Right atrium auricular region (tissue), 2 donors: Measurements from ENCODE around the gene PAGE4. TPM values are rescaled to one million over a fixed set of nuclear protein-coding genes. Genes with fewer than 3 reads are reported as not detected.

Experiments used
- DNase-seq: peaks from one replicate; pipeline ENCODE4 v3.0.0-alpha.2; 2019; ENCODE audit warnings: low spot score
- H3K27ac ChIP-seq, 2 donors: fragments of 200-600 bp; sonication (generic); 1 replicate in 1 of 2; 2 replicates in 1 of 2; pipeline ENCODE4 v1.5.1; 2016 to 2019
- H3K27me3 ChIP-seq, 2 donors: fragments of 200-600 bp; sonication (generic); one replicate each; pipeline versions ENCODE4 v1.5.1 to v1.6.0; 2017 to 2019
- H3K36me3 ChIP-seq: fragments of 200-600 bp; sonication (generic); one replicate; pipeline ENCODE4 v1.5.1; 2016
- H3K4me1 ChIP-seq, 2 donors: fragments of 200-600 bp; sonication (generic); one replicate each; pipeline versions ENCODE4 v1.5.1 to v1.6.0; 2017 to 2019
- H3K4me3 ChIP-seq, 2 donors: fragments of 200-600 bp; sonication (generic); 1 replicate in 1 of 2; 2 replicates in 1 of 2; pipeline ENCODE4 v1.5.1; 2017 to 2019; ENCODE audit warnings: mild to moderate bottlenecking in 1 of 2, moderate library complexity in 1 of 2
- H3K9me3 ChIP-seq, 2 donors: fragments of 200-600 bp; sonication (generic); one replicate each; pipeline ENCODE4 v1.5.1; 2019
- CTCF ChIP-seq, 2 donors: fragments of 200-600 bp; sonication (generic); IDR thresholded peaks; one replicate each; pipeline ENCODE4 v1.5.1; 2019; ENCODE audit warnings: antibody characterized with exemption in 2 of 2
- total RNA-seq, 2 donors: library from RNA; depleted of rRNA; stranded (reverse); fragments of >200 nt; gene quantifications; one replicate each; pipeline ENCODE4 v1.1.0, GENCODE V29; 2016

Gene PAGE4
- total RNA-seq, 2 donors from 2014 or later: not detected

- TF ChIP-seq CTCF (IDR thresholded peaks at IDR 0.05): no peak
- H3K27ac ChIP-seq: no peak overlapping the region
- no peak for DNase-seq
- H3K4me3 ChIP-seq: no peak overlapping the region
- no peaks in the 10 kb centered on the region for H3K4me1 ChIP-seq
- no peaks in the 10 kb centered on the region for H3K36me3 ChIP-seq
- H3K27me3 ChIP-seq: no peaks in the 10 kb centered on the region
- peaks cover 3 to 7% of the 10 kb centered on the region in 2 donors for H3K9me3 ChIP-seq
Measured at GRCh38 chrX:49844611-49845010, 15.5 kb downstream of the PAGE4 start.

- no peaks in the 10 kb centered on the region for H3K36me3 ChIP-seq
- H3K27ac ChIP-seq: no peak overlapping the region
- no peaks in the 10 kb centered on the region for H3K27me3 ChIP-seq
- DNase-seq: no peak
- no peak for TF ChIP-seq CTCF (IDR thresholded peaks at IDR 0.05)
- H3K4me3 ChIP-seq: no peak overlapping the region
- H3K9me3 ChIP-seq: peaks cover 3 to 7% of the 10 kb centered on the region in 2 donors
- no peaks in the 10 kb centered on the region for H3K4me1 ChIP-seq
Measured at GRCh38 chrX:49845701-49846403, 16.7 kb downstream of the PAGE4 start.

- H3K36me3 ChIP-seq: no peaks in the 10 kb centered on the region
- H3K27me3 ChIP-seq: no peaks in the 10 kb centered on the region
- no peaks in the 10 kb centered on the region for H3K4me1 ChIP-seq
- no peak overlapping the region for H3K4me3 ChIP-seq
- no peak for TF ChIP-seq CTCF (IDR thresholded peaks at IDR 0.05)
- H3K9me3 ChIP-seq: peaks cover 3 to 7% of the 10 kb centered on the region in 2 donors
- no peak for DNase-seq
- no peak overlapping the region for H3K27ac ChIP-seq
Measured at GRCh38 chrX:49846522-49846921, 17.4 kb downstream of the PAGE4 start.

GRCh38 chrX:49848275-49848674 is 19.2 kb downstream of the PAGE4 start:
- H3K4me3 ChIP-seq: no peak overlapping the region
- TF ChIP-seq CTCF (IDR thresholded peaks at IDR 0.05): no peak
- no peak for DNase-seq
- no peak overlapping the region for H3K27ac ChIP-seq
- peaks cover 0 to 3% of the 10 kb centered on the region in 2 donors for H3K27me3 ChIP-seq
- H3K9me3 ChIP-seq: peaks cover 3 to 7% of the 10 kb centered on the region in 2 donors
- no peaks in the 10 kb centered on the region for H3K36me3 ChIP-seq
- H3K4me1 ChIP-seq: no peaks in the 10 kb centered on the region

GRCh38 chrX:49850028-49850427 is 20.9 kb downstream of the PAGE4 start:
- Histone ChIP-seq H3K27me3 (peaks cover 0 to 3% of the 10 kb centered on the region in 2 donors), H3K4me3 (no peak overlapping the region)
- no peak for DNase-seq

More at GRCh38 chrX:49850028-49850427, 20.9 kb downstream of the PAGE4 start:
- Histone ChIP-seq H3K4me1 (no peaks in the 10 kb centered on the region), H3K27ac (no peak overlapping the region), H3K9me3 (peaks cover 3 to 7% of the 10 kb centered on the region in 2 donors), H3K36me3 (no peaks in the 10 kb centered on the region)
- TF ChIP-seq CTCF (IDR thresholded peaks at IDR 0.05): no peak
